K562 (cell line): ENCODE results near the gene BRWD1. TPM values are rescaled to one million over a fixed set of nuclear protein-coding genes. Genes with fewer than 3 reads are reported as not detected.

Experiments used
- BCL6 ChIP-seq: fragments of 250-450 bp; sonication (Bioruptor Pico); IDR thresholded peaks from 2 replicates; pipeline ENCODE4 v1.4.0; 2020
- CBX5 ChIP-seq: IDR thresholded peaks from 2 replicates; pipeline ENCODE4 v1.6.1; 2014; ENCODE audit warnings: low read depth, borderline replicate concordance
- HNRNPLL ChIP-seq: fragments of 200-400 bp; formaldehyde crosslinking; IDR thresholded peaks from 2 replicates; pipeline ENCODE4 v1.6.1; 2017; ENCODE audit warnings: low read length, low read depth, mild to moderate bottlenecking; ENCODE audit not compliant: poor library complexity, severe bottlenecking
- IFI16 ChIP-seq: fragments of 250-450 bp; sonication (Bioruptor Pico); IDR thresholded peaks from 2 replicates; pipeline ENCODE4 v2.1.2; 2022; ENCODE audit warnings: mild to moderate bottlenecking, inconsistent platforms
- MTA1 ChIP-seq: fragments of 450-650 bp; IDR thresholded peaks from 2 replicates; pipeline ENCODE4 v1.6.1; 2017; ENCODE audit warnings: borderline replicate concordance
- NBN ChIP-seq: fragments of 450-650 bp; IDR thresholded peaks from 2 replicates; pipeline ENCODE4 v1.6.1; 2016; ENCODE audit warnings: low read depth, mild to moderate bottlenecking
- NFYB ChIP-seq: IDR thresholded peaks from 2 replicates; pipeline ENCODE4 v1.6.1; 2011; ENCODE audit warnings: mild to moderate bottlenecking, moderate library complexity; ENCODE audit not compliant: insufficient read length; ENCODE audit errors: extremely low read depth
- POLR2AphosphoS5 ChIP-seq: IDR thresholded peaks from 2 replicates; pipeline ENCODE4 v1.6.1; 2011; ENCODE audit warnings: mild to moderate bottlenecking, low read depth, low read length, moderate library complexity; ENCODE audit not compliant: control insufficient read depth, insufficient read depth
- RAD51 ChIP-seq: fragments of 450-650 bp; IDR thresholded peaks from 2 replicates; pipeline ENCODE4 v1.7.1; 2016; ENCODE audit warnings: low read depth, mild to moderate bottlenecking, borderline replicate concordance
- TCF3 ChIP-seq: sonication (generic); formaldehyde crosslinking; IDR thresholded peaks from 2 replicates; pipeline ENCODE4 v1.4.0; 2020; ENCODE audit warnings: mild to moderate bottlenecking, missing genetic modification reagents
- ZC3H4 ChIP-seq: sonication (generic); formaldehyde crosslinking; IDR thresholded peaks from 2 replicates; pipeline ENCODE4 v1.9.0; 2021; ENCODE audit warnings: missing genetic modification reagents, borderline replicate concordance
- ZKSCAN8 ChIP-seq: fragments of 200-800 bp; sonication (Bioruptor generic); IDR thresholded peaks from 2 replicates; pipeline ENCODE4 v1.6.1; 2016; ENCODE audit warnings: missing genetic modification characterization, missing compliant biosample characterization
- ZNF77 ChIP-seq: fragments of 250-450 bp; sonication (Bioruptor Pico); IDR thresholded peaks from 2 replicates; pipeline ENCODE4 v1.5.0; 2020
- polyA plus RNA-seq, 8 experiments: library from polyadenylated mRNA; depleted of rRNA in 4 of 8; stranded (reverse) in 5 of 8; unstranded in 3 of 8; fragments of >200 nt; fragmentation: Nextera tagmentation in 2 of 8; fragmentation: Illumina TruSeq in 1 of 8; extraction: Ambion mirVana in 2 of 8; extraction: Trizol in 1 of 8; gene quantifications; 2 replicates each; pipeline versions ENCODE4 v1.2.1 to v1.2.3, GENCODE V29; 2011 to 2014; ENCODE audit warnings: inconsistent platforms in 1 of 8, missing spikeins in 1 of 8
- total RNA-seq, 7 experiments: library from RNA; depleted of rRNA in 6 of 7; stranded (reverse); fragments of >200 nt in 6 of 7; fragmentation: Illumina TruSeq in 2 of 7; extraction: Trizol in 2 of 7; gene quantifications; 2 replicates each; pipeline versions ENCODE4 v1.2.1 to v1.2.3, GENCODE V29; 2011 to 2021; ENCODE audit warnings: low replicate concordance in 1 of 7
- TF ChIP-seq, protein P1 (sequence below), 2 experiments: fragments of 450-650 bp in 1 of 2; sonication (generic) in 1 of 2; formaldehyde crosslinking in 1 of 2; IDR thresholded peaks; 2 replicates each; pipeline versions ENCODE4 v1.7.1 to v1.9.0; 2016 to 2022; ENCODE audit warnings: inconsistent platforms in 1 of 2, mild to moderate bottlenecking in 1 of 2, missing genetic modification reagents in 1 of 2
- TF ChIP-seq, protein P2 (sequence below): sonication (generic); formaldehyde crosslinking; IDR thresholded peaks from 2 replicates; pipeline ENCODE4 v1.8.0; 2022; ENCODE audit warnings: mild to moderate bottlenecking, missing genetic modification reagents, borderline replicate concordance
- TF ChIP-seq, protein P3 (sequence below): fragments of 450-650 bp; IDR thresholded peaks from 2 replicates; pipeline ENCODE4 v1.7.0; 2016; ENCODE audit warnings: borderline replicate concordance

BRWD1 gene
- total and polyA plus RNA-seq, 9 of the 15 experiments (the other 6 are each of a cell fraction or from before 2014, with no cell fraction given) = 10.1 to 60.2 (median 34.1) TPM

DNA sequence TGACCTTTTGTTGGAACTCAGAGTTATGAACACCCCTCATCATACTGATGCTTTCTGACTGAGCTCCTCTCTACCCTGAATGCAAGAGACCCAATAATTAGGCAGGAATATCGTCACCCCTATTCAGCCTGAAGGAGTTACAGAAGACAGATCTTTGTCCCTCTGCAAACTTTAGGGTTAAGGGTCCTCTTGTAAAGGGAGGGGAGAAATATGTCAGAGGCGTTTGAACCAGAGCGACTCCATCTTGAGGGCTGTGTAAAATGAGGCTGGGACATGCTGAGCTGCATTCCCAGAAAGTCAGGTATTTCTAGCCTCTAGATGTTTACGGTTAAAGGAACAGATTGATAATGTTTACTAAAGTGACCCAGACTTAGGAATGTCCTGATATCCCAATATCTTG, 46.0 kb upstream of the BRWD1 start (continued):
- TF ChIP-seq, protein P1, sequence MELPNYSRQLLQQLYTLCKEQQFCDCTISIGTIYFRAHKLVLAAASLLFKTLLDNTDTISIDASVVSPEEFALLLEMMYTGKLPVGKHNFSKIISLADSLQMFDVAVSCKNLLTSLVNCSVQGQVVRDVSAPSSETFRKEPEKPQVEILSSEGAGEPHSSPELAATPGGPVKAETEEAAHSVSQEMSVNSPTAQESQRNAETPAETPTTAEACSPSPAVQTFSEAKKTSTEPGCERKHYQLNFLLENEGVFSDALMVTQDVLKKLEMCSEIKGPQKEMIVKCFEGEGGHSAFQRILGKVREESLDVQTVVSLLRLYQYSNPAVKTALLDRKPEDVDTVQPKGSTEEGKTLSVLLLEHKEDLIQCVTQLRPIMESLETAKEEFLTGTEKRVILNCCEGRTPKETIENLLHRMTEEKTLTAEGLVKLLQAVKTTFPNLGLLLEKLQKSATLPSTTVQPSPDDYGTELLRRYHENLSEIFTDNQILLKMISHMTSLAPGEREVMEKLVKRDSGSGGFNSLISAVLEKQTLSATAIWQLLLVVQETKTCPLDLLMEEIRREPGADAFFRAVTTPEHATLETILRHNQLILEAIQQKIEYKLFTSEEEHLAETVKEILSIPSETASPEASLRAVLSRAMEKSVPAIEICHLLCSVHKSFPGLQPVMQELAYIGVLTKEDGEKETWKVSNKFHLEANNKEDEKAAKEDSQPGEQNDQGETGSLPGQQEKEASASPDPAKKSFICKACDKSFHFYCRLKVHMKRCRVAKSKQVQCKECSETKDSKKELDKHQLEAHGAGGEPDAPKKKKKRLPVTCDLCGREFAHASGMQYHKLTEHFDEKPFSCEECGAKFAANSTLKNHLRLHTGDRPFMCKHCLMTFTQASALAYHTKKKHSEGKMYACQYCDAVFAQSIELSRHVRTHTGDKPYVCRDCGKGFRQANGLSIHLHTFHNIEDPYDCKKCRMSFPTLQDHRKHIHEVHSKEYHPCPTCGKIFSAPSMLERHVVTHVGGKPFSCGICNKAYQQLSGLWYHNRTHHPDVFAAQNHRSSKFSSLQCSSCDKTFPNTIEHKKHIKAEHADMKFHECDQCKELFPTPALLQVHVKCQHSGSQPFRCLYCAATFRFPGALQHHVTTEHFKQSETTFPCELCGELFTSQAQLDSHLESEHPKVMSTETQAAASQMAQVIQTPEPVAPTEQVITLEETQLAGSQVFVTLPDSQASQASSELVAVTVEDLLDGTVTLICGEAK (IDR thresholded peaks at IDR 0.05) = no peak
- TF ChIP-seq, protein P1 (CRISPR knock-in tag; IDR thresholded peaks at IDR 0.05) = no peak
- TF ChIP-seq POLR2AphosphoS5 = no peak
- TF ChIP-seq IFI16 (CRISPR knock-in tag) = peak; percentile 69; the same call in 1 of the 2 replicates
- no peak for TF ChIP-seq NBN
- peak; percentile 79 for TF ChIP-seq ZKSCAN8
- no peak for TF ChIP-seq TCF3
- TF ChIP-seq ZNF77 = no peak
- TF ChIP-seq BCL6 = peak; percentile 79; the same call in 1 of the 2 replicates
- TF ChIP-seq RAD51 = no peak
- TF ChIP-seq, protein P2, sequence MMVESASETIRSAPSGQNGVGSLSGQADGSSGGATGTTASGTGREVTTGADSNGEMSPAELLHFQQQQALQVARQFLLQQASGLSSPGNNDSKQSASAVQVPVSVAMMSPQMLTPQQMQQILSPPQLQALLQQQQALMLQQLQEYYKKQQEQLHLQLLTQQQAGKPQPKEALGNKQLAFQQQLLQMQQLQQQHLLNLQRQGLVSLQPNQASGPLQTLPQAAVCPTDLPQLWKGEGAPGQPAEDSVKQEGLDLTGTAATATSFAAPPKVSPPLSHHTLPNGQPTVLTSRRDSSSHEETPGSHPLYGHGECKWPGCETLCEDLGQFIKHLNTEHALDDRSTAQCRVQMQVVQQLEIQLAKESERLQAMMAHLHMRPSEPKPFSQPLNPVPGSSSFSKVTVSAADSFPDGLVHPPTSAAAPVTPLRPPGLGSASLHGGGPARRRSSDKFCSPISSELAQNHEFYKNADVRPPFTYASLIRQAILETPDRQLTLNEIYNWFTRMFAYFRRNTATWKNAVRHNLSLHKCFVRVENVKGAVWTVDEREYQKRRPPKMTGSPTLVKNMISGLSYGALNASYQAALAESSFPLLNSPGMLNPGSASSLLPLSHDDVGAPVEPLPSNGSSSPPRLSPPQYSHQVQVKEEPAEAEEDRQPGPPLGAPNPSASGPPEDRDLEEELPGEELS (CRISPR knock-in tag) = no peak
- no peak for TF ChIP-seq ZC3H4
- TF ChIP-seq NFYB = no peak
- TF ChIP-seq CBX5 = no peak
- no peak for TF ChIP-seq HNRNPLL
- TF ChIP-seq, protein P3, sequence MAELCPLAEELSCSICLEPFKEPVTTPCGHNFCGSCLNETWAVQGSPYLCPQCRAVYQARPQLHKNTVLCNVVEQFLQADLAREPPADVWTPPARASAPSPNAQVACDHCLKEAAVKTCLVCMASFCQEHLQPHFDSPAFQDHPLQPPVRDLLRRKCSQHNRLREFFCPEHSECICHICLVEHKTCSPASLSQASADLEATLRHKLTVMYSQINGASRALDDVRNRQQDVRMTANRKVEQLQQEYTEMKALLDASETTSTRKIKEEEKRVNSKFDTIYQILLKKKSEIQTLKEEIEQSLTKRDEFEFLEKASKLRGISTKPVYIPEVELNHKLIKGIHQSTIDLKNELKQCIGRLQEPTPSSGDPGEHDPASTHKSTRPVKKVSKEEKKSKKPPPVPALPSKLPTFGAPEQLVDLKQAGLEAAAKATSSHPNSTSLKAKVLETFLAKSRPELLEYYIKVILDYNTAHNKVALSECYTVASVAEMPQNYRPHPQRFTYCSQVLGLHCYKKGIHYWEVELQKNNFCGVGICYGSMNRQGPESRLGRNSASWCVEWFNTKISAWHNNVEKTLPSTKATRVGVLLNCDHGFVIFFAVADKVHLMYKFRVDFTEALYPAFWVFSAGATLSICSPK = no peak
- TF ChIP-seq MTA1 = no peak
